ENCODE data around the gene TIGD3.
"Not testable (repeated sequence)": the region's sequence is repeated elsewhere in the genome, so short reads cannot be mapped to it uniquely, and the experiment has no call there.

The TIGD3 gene

GRCh38 chr11:65329478-65329877, 25.1 kb upstream of the TIGD3 start:
- Histone ChIP-seq H3K4me1 (ENCODE audit: control insufficient read depth, insufficient read depth, low read length) (0 out of 2 replicates have a peak, but pooled peaks cover 2% of the 10 kb centered on the region), H3K9ac (ENCODE audit: low read length) (no peak overlapping the region), H3K27ac (ENCODE audit: low read depth, low read length) (no peak overlapping the region), H3K9me3 (ENCODE audit: control insufficient read depth, insufficient read depth, low read depth, low read length) (no peaks in the 10 kb centered on the region), H3K4me3 (ENCODE audit: low read depth, low read length) (no peak overlapping the region), H3K36me3 (ENCODE audit: control insufficient read depth, insufficient read depth, low read length) (no peaks in the 10 kb centered on the region), H3K27me3 (ENCODE audit: control insufficient read depth, insufficient read depth, low read length) (no peaks in the 10 kb centered on the region)

- Histone ChIP-seq H3K27me3 (ENCODE audit: control insufficient read depth, insufficient read depth, low read length) (no peaks in the 10 kb centered on the region), H3K9me3 (ENCODE audit: control insufficient read depth, insufficient read depth, low read depth, low read length) (no peaks in the 10 kb centered on the region), H3K9ac (ENCODE audit: low read length) (no peak overlapping the region), H3K36me3 (ENCODE audit: control insufficient read depth, insufficient read depth, low read length) (no peaks in the 10 kb centered on the region), H3K4me3 (ENCODE audit: low read depth, low read length) (no peak overlapping the region), H3K4me1 (ENCODE audit: control insufficient read depth, insufficient read depth, low read length) (0 out of 2 replicates have a peak, but pooled peaks cover 6% of the 10 kb centered on the region), H3K27ac (ENCODE audit: low read depth, low read length) (no peak overlapping the region)
Measured at GRCh38 chr11:65329944-65330403, 24.6 kb upstream of the TIGD3 start.

- H3K36me3 ChIP-seq (ENCODE audit: control insufficient read depth, insufficient read depth, low read length) = no peaks in the 10 kb centered on the region
- H3K27ac ChIP-seq (ENCODE audit: low read depth, low read length) = no peak overlapping the region
- no peak overlapping the region for H3K9ac ChIP-seq (ENCODE audit: low read length)
- H3K4me3 ChIP-seq (ENCODE audit: low read depth, low read length) = no peak overlapping the region
- H3K27me3 ChIP-seq (ENCODE audit: control insufficient read depth, insufficient read depth, low read length) = no peaks in the 10 kb centered on the region
- no peaks in the 10 kb centered on the region for H3K9me3 ChIP-seq (ENCODE audit: control insufficient read depth, insufficient read depth, low read depth, low read length)
- 0 out of 2 replicates have a peak, but pooled peaks cover 9% of the 10 kb centered on the region for H3K4me1 ChIP-seq (ENCODE audit: control insufficient read depth, insufficient read depth, low read length)
Measured at GRCh38 chr11:65330544-65330943, 24.0 kb upstream of the TIGD3 start.

- not testable (repeated sequence) for H3K27ac ChIP-seq (ENCODE audit: low read depth, low read length); H3K27me3 ChIP-seq (ENCODE audit: control insufficient read depth, insufficient read depth, low read length); H3K9me3 ChIP-seq (ENCODE audit: control insufficient read depth, insufficient read depth, low read depth, low read length); H3K4me3 ChIP-seq (ENCODE audit: low read depth, low read length); H3K9ac ChIP-seq (ENCODE audit: low read length); H3K36me3 ChIP-seq (ENCODE audit: control insufficient read depth, insufficient read depth, low read length); H3K4me1 ChIP-seq (ENCODE audit: control insufficient read depth, insufficient read depth, low read length)
Measured at GRCh38 chr11:65332591-65332990, 22.0 kb upstream of the TIGD3 start.

- H3K9me3 ChIP-seq (ENCODE audit: control insufficient read depth, insufficient read depth, low read depth, low read length) = no peaks in the 10 kb centered on the region
- peak overlapping the region; percentile 87; the same call in 1 of the 2 replicates for H3K27ac ChIP-seq (ENCODE audit: low read depth, low read length)
- H3K4me1 ChIP-seq (ENCODE audit: control insufficient read depth, insufficient read depth, low read length) = 0 out of 2 replicates have a peak, but pooled peaks cover 7% of the 10 kb centered on the region
Measured at GRCh38 chr11:65334696-65335295, 19.8 kb upstream of the TIGD3 start.

GRCh38 chr11:65338676-65339075, 15.9 kb upstream of the TIGD3 start:
- no peaks in the 10 kb centered on the region for H3K9me3 ChIP-seq (ENCODE audit: control insufficient read depth, insufficient read depth, low read depth, low read length)
- H3K36me3 ChIP-seq (ENCODE audit: control insufficient read depth, insufficient read depth, low read length) = peaks cover 42% of the 10 kb centered on the region
- H3K27ac ChIP-seq (ENCODE audit: low read depth, low read length) = no peak overlapping the region
- no peak overlapping the region for H3K4me3 ChIP-seq (ENCODE audit: low read depth, low read length)
- H3K4me1 ChIP-seq (ENCODE audit: control insufficient read depth, insufficient read depth, low read length) = 0 out of 2 replicates have a peak, but pooled peaks cover 7% of the 10 kb centered on the region
- H3K9ac ChIP-seq (ENCODE audit: low read length) = no peak overlapping the region
- H3K27me3 ChIP-seq (ENCODE audit: control insufficient read depth, insufficient read depth, low read length) = no peaks in the 10 kb centered on the region

More at GRCh38 chr11:65334696-65335295, 19.8 kb upstream of the TIGD3 start:
- H3K36me3 ChIP-seq (ENCODE audit: control insufficient read depth, insufficient read depth, low read length) = peaks cover 6% of the 10 kb centered on the region; the same call in 1 of the 2 replicates
- no peaks in the 10 kb centered on the region for H3K27me3 ChIP-seq (ENCODE audit: control insufficient read depth, insufficient read depth, low read length)
- H3K4me3 ChIP-seq (ENCODE audit: low read depth, low read length) = peak overlapping the region; percentile 93
- H3K9ac ChIP-seq (ENCODE audit: low read length) = peak overlapping the region; percentile 87

- H3K36me3 ChIP-seq (ENCODE audit: control insufficient read depth, insufficient read depth, low read length) = peaks cover 57% of the 10 kb centered on the region
- H3K4me3 ChIP-seq (ENCODE audit: low read depth, low read length) = no peak overlapping the region
- no peaks in the 10 kb centered on the region for H3K27me3 ChIP-seq (ENCODE audit: control insufficient read depth, insufficient read depth, low read length)
- 0 out of 2 replicates have a peak, but pooled peaks cover 1% of the 10 kb centered on the region for H3K4me1 ChIP-seq (ENCODE audit: control insufficient read depth, insufficient read depth, low read length)
- no peak overlapping the region for H3K9ac ChIP-seq (ENCODE audit: low read length)
- H3K9me3 ChIP-seq (ENCODE audit: control insufficient read depth, insufficient read depth, low read depth, low read length) = no peaks in the 10 kb centered on the region
- H3K27ac ChIP-seq (ENCODE audit: low read depth, low read length) = no peak overlapping the region
Measured at GRCh38 chr11:65340226-65340625, 14.3 kb upstream of the TIGD3 start.

GRCh38 chr11:65341856-65342255, 12.7 kb upstream of the TIGD3 start:
- no peak overlapping the region for H3K9ac ChIP-seq (ENCODE audit: low read length)
- H3K4me3 ChIP-seq (ENCODE audit: low read depth, low read length) = no peak overlapping the region
- no peaks in the 10 kb centered on the region for H3K9me3 ChIP-seq (ENCODE audit: control insufficient read depth, insufficient read depth, low read depth, low read length)
- H3K4me1 ChIP-seq (ENCODE audit: control insufficient read depth, insufficient read depth, low read length) = no peaks in the 10 kb centered on the region
- H3K27me3 ChIP-seq (ENCODE audit: control insufficient read depth, insufficient read depth, low read length) = no peaks in the 10 kb centered on the region
- H3K27ac ChIP-seq (ENCODE audit: low read depth, low read length) = no peak overlapping the region
- peaks cover 73% of the 10 kb centered on the region for H3K36me3 ChIP-seq (ENCODE audit: control insufficient read depth, insufficient read depth, low read length)

GRCh38 chr11:65351511-65351910, 3.0 kb upstream of the TIGD3 start:
- Histone ChIP-seq H3K4me3 (ENCODE audit: low read depth, low read length) (no peak overlapping the region), H3K9ac (ENCODE audit: low read length) (no peak overlapping the region), H3K36me3 (ENCODE audit: control insufficient read depth, insufficient read depth, low read length) (peaks cover 55% of the 10 kb centered on the region)

GRCh38 chr11:65352783-65353182, 1.8 kb upstream of the TIGD3 start:
- Histone ChIP-seq H3K36me3 (ENCODE audit: control insufficient read depth, insufficient read depth, low read length) (peaks cover 47% of the 10 kb centered on the region), H3K9ac (ENCODE audit: low read length) (no peak overlapping the region), H3K27ac (ENCODE audit: low read depth, low read length) (no peak overlapping the region), H3K27me3 (ENCODE audit: control insufficient read depth, insufficient read depth, low read length) (peaks cover 29% of the 10 kb centered on the region), H3K9me3 (ENCODE audit: control insufficient read depth, insufficient read depth, low read depth, low read length) (no peaks in the 10 kb centered on the region), H3K4me3 (ENCODE audit: low read depth, low read length) (no peak overlapping the region), H3K4me1 (ENCODE audit: control insufficient read depth, insufficient read depth, low read length) (peaks cover 4% of the 10 kb centered on the region; the same call in 1 of the 2 replicates)

More at GRCh38 chr11:65351511-65351910, 3.0 kb upstream of the TIGD3 start:
- Histone ChIP-seq H3K9me3 (ENCODE audit: control insufficient read depth, insufficient read depth, low read depth, low read length) (no peaks in the 10 kb centered on the region), H3K4me1 (ENCODE audit: control insufficient read depth, insufficient read depth, low read length) (peaks cover 4% of the 10 kb centered on the region; the same call in 1 of the 2 replicates), H3K27me3 (ENCODE audit: control insufficient read depth, insufficient read depth, low read length) (peaks cover 16% of the 10 kb centered on the region), H3K27ac (ENCODE audit: low read depth, low read length) (no peak overlapping the region)

GRCh38 chr11:65353376-65353775, 1.2 kb upstream of the TIGD3 start:
- H3K36me3 ChIP-seq (ENCODE audit: control insufficient read depth, insufficient read depth, low read length) = peaks cover 41% of the 10 kb centered on the region
- no peak overlapping the region for H3K4me3 ChIP-seq (ENCODE audit: low read depth, low read length)
- H3K9ac ChIP-seq (ENCODE audit: low read length) = no peak overlapping the region
- peaks cover 4% of the 10 kb centered on the region; the same call in 1 of the 2 replicates for H3K4me1 ChIP-seq (ENCODE audit: control insufficient read depth, insufficient read depth, low read length)
- H3K9me3 ChIP-seq (ENCODE audit: control insufficient read depth, insufficient read depth, low read depth, low read length) = no peaks in the 10 kb centered on the region
- peaks cover 34% of the 10 kb centered on the region for H3K27me3 ChIP-seq (ENCODE audit: control insufficient read depth, insufficient read depth, low read length)
- no peak overlapping the region for H3K27ac ChIP-seq (ENCODE audit: low read depth, low read length)
